Measurements from ENCODE around the gene FAM219B. TPM values are rescaled to one million over a fixed set of nuclear protein-coding genes. Genes with fewer than 3 reads are reported as not detected.
"Not testable (repeated sequence)": the region's sequence is repeated elsewhere in the genome, so short reads cannot be mapped to it uniquely, and the experiment has no call there.

The FAM219B gene
- total RNA-seq, 1 donor from 2014 or later, result 64.6 TPM

GRCh38 chr15:74902295-74903075, 4.2 kb downstream of the FAM219B start:
- DNase-seq, result no peak

GRCh38 chr15:74901612-74902063, 5.0 kb downstream of the FAM219B start:
- no peak for DNase-seq

GRCh38 chr15:74897300-74897701, 9.3 kb downstream of the FAM219B start:
- no peak for DNase-seq

- DNase-seq, result no peak
These were observed 10.3 kb downstream of the FAM219B start for GRCh38 chr15:74896316-74896715.

- DNase-seq, result no peak
These were observed 10.8 kb downstream of the FAM219B start for GRCh38 chr15:74895830-74896229.

GRCh38 chr15:74894383-74894782, 12.3 kb downstream of the FAM219B start:
- not testable (repeated sequence) for DNase-seq

GRCh38 chr15:74893627-74894026, 13.0 kb downstream of the FAM219B start:
- DNase-seq, result no peak

- no peak for DNase-seq
These were observed 13.7 kb downstream of the FAM219B start for GRCh38 chr15:74892931-74893330.

GRCh38 chr15:74892313-74892712, 14.3 kb downstream of the FAM219B start:
- DNase-seq, result no peak

GRCh38 chr15:74891469-74891868, 15.2 kb downstream of the FAM219B start:
- no peak for DNase-seq

GRCh38 chr15:74890665-74890960, 16.0 kb downstream of the FAM219B start:
- no peak for DNase-seq

GRCh38 chr15:74889883-74890664, 16.6 kb downstream of the FAM219B start, which contains the start of gene MPI:
Gene MPI (plus strand): TSS chr15:74890042. CDS start chr15:74890074, 32 bp downstream.
- peak; percentile 81 for DNase-seq

- DNase-seq, result peak; percentile 59
These were observed 17.2 kb downstream of the FAM219B start for GRCh38 chr15:74889390-74889882.

- no peak for DNase-seq
These were observed 17.9 kb downstream of the FAM219B start for GRCh38 chr15:74888716-74889115.

- DNase-seq, result not testable (repeated sequence)
These were observed 19.0 kb downstream of the FAM219B start for GRCh38 chr15:74887537-74888193.

- DNase-seq, result no peak
These were observed 21.2 kb downstream of the FAM219B start for GRCh38 chr15:74885461-74885860.

GRCh38 chr15:74884428-74885223, 22.0 kb downstream of the FAM219B start:
- no peak for DNase-seq

GRCh38 chr15:74882528-74882927, 24.1 kb downstream of the FAM219B start:
- DNase-seq, result no peak

GRCh38 chr15:74878273-74878672, 28.4 kb downstream of the FAM219B start:
- no peak for DNase-seq

- no peak for DNase-seq
These were observed 32.8 kb downstream of the FAM219B start for GRCh38 chr15:74873756-74874424.

- DNase-seq, result peak; percentile 93
These were observed 33.5 kb downstream of the FAM219B start, which contains the start of gene SCAMP2 for GRCh38 chr15:74873036-74873755. Gene SCAMP2 (minus strand): TSS chr15:74873365. CDS start chr15:74873255, 110 bp downstream.
